GM19025 (cell line): Measurements from ENCODE around the gene IGF2.

Experiments used
- ATAC-seq: cut with Tn5 transposase; IDR thresholded peaks from one replicate; pipeline ENCODE4 v1.9.1; 2021; ENCODE audit warnings: mild to moderate bottlenecking, low read depth, moderate library complexity; ENCODE audit not compliant: unreplicated experiment

The IGF2 gene

GRCh38 chr11:2154889-2155288 is 15.7 kb upstream of the IGF2 start:
- no peak for ATAC-seq

DNA sequence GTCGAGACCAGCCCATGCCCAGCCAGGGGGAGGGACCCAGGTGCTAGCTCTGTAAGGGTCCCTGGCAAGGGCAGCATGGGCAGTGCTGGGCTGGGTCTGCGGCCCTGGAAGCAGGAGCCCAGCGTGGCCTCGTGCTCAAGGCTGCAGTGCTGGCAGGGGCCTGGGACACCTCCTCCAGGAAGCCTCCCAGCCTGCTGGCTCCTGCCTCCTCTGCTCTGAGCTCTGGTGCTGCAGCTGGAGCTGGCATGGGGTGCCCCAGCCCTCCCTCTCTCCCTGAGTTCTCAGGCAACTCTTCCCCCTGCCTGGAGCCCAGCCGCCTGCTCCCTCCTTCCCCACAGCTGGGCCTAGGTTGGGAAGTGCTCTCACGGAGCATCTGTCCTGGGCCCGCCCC is 15.0 kb upstream of the IGF2 start:
- no peak for ATAC-seq

GRCh38 chr11:2153581-2154194 is 14.5 kb upstream of the IGF2 start:
- ATAC-seq, result no peak

- ATAC-seq, result no peak
Measured at GRCh38 chr11:2151500-2152257, 12.5 kb upstream of the IGF2 start.

DNA sequence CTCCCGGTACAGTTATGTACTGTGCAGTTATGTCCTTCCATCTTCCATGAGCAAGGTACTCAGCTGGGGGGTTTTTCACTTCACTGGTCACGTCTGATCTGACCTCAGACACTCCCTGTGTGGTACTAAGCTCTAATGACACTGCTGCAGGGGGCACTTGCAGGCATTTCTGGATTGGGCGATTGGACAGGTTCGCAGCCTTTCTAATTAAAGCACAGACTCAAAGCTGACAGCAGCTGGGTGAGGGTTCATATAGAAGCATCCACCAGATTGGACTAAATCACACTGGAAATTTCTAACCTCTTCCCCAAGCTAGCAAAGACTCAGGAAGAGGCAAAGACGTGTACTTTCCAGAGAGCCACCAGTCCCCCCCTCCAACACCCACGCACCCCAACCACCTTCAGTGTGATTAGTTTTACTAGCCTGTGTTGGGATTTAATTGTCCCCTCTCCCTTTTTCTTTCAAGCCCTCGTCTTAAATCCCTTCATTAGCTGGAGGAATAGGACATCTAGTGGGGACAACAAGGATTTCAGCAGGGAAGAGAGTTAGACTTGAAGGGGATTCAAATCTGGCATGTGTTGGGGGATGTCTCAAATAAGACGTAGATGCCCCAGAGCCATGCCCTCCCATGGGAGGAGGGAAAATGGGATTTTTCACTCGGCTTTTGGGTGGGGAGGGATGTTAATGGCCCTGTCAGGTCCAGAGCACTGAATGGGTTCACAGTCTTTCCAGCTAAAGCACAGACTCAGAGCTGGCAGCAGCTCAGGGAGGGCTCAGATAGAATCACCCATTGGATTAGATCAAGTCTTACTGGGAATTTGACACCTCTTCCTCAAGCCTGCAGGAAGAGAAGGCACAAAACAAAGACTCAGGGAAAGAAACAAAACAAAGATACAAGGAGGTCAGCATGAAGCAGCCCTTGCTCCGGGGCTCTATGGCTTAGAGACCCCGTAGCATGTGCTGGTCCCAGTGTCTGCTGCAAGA is 11.0 kb upstream of the IGF2 start:
- no peak for ATAC-seq

GRCh38 chr11:2149460-2149859 is 10.3 kb upstream of the IGF2 start:
- no peak for ATAC-seq

- ATAC-seq, result no peak
Measured at GRCh38 chr11:2148595-2148994, 9.4 kb upstream of the IGF2 start.

DNA sequence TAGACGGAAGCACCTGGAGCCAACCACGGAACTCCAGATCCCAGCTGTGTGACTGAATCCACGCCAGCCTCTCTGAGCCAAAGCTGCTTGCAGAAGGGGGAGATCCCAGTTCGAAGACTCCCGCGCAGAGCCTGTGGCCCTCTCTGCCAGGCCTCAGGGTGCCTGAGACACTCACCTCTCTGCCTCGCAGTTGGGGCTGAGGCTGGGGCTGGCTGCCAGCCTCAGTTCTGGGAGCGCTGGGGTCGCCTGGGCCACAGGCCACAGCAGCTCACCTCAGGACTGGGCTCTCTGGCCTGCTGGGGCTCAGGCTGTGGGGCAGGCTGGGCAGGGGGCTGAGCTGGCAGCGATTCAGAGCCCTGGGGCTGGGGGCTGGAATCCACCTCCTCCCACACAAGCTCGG is 8.2 kb upstream of the IGF2 start:
- ATAC-seq, result no peak

- no peak for ATAC-seq
Measured at GRCh38 chr11:2146051-2146450, 6.9 kb upstream of the IGF2 start.

DNA sequence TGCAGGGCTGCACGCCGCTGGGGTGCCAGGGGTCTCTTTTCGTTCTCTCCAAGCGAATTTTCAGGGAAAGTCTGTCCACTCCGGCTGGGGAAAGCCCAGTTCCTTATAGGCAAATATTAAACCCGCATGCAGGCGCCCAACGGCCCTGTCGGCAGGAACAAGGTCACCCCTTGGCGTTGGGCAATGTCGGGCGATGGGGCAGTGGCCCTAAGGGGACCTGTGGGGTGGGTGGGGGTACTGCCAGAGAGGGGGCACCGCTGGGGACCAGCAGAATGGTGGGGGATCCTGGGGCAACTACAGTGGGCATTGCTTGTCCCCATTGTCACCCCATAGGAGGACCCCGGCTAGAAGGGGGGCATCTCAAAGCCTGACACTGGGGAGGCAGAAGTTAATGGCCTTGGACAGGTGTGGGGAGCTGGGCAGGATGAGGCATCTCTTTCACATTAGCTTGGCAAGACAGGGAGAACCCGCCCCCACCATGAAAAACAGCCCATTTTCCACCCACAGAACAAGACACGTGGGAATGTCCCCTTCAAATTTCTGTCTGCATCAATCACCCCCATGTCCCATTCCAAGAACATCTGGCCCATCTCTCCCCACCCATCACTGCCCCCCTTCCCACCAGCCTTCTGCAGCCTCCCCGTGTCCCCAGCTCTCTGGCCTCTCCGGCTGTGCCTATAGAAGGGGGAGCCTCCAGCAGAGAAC is 5.5 kb upstream of the IGF2 start:
- no peak for ATAC-seq

- ATAC-seq, result no peak
Measured at GRCh38 chr11:2143799-2144543, 4.8 kb upstream of the IGF2 start.

- no peak for ATAC-seq
Measured at GRCh38 chr11:2143477-2143798, 4.2 kb upstream of the IGF2 start.

DNA sequence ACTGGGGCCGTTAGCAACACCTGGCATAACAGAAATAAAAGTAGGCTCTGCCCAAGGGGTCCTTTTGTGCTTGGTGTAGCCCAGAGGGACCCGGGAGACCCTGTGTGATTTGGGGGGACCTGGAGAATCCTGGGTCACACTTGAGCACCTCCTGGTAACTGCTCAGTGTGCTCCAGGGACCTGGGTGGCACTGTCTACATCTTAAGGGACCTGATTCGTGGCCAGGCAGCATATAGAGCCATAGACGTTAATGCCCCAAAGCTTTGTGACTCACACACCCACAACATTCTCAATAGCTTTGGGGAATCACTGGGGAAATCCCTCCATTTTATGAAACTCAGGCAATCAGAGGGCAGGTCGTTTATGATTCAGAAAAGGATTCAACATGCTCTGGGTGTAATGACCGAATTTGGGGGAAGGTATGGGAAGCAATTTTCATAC is 3.6 kb upstream of the IGF2 start:
- no peak for ATAC-seq

- no peak for ATAC-seq
Measured at GRCh38 chr11:2142300-2142759, 3.1 kb upstream of the IGF2 start.

- ATAC-seq, result no peak
Measured at GRCh38 chr11:2140411-2141400, 1.5 kb upstream of the IGF2 start.

- ATAC-seq, result no peak
Measured at GRCh38 chr11:2139621-2140337, 590 bp upstream of the IGF2 start.

DNA sequence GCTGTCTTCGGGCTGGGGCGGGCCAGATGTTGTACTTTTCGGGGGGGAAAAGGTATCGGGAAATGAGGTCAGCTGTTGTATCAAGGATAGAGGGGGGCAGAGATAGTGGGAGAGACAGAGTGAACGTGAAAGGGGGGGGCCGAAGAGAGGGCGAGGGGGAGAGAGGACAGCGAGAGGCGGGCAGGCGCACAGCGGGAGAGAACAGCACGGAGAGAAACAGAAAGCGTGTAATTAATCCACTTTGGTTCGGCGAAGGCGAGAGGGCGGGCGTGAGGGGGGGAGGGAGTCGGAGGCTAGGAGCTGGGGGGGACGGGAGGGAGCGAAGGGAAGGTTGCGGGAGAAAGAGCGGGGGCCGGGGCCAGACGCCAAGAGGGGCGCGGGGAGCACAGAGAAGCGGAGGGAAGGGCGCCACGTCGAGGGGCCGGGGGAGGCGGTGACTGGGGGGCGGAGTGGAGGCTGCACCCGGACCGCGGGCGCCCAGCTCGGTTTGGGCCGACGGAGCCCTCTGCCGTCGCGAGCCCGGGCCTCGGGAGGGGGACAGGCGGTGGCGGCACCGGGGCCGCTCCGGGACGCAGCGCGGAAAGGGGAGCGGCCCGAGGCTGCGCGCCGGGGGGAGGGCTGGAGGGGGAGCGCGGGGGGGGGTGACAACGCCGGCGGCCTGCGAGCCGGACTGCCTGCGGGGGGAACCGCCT is 612 bp downstream of the IGF2 start:
- ATAC-seq, result no peak

DNA sequence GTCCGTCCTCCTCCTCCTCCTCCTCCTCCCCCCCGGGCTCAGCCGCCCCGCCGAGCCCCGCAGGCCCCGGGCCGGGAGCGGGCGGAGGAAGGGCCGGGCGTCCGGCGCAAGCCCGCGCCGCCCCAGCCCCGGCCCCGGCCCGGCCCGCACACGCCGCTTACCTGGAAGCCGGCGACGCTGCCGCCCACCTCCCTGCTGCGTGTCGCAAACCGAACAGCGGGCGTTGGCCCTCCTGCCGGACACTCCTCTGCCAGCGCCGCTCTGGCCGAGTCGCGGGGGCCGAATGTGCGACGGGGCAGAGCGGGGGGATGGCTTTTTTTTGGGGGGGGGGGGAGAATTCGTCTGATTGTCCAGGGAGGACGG is 1.1 kb downstream of the IGF2 start:
- ATAC-seq, result no peak
